ENCODE data around the gene WDR86. TPM values are rescaled to one million over a fixed set of nuclear protein-coding genes. Genes with fewer than 3 reads are reported as not detected.

The WDR86 gene
- total and polyA plus RNA-seq, 2 of the 8 experiments (the other 6 are each of a cell fraction or from before 2014, with no cell fraction given): 12.7 to 15.8 TPM

DNA sequence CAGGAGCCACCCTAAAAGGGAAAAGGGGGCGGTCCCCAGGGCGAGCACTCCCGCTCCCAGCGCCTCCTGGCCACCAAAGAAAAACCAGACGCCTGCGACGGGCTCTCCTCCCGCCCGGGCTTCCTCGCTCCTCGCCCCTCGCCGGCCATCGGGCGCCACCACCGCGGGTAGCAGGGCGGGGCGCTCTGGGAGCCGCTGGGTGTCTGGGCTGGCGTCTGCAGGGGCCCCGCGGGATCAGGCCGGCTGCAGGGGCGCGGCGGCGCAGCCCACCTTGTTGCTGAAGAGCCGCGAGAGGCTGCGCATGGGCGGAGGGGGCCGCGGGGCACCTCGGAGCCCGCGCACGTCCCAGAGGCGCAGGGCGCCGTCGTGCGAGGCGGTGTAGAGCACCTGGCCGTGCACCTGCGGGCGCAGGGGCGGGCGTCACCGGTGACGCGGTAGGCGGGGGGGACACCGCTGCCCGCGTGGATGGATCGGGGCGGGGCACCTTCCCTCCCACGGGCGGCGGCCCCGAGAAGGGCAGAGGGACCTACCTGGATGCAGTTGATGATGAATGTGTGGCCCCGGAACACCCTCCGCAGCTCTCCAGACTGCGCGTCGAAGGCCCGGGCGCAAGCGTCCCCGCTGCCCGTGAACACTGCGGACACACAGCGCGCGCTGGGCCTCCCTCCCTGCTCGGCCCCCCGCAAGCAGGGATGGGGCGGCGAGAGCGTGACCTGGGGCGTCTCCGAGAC lies 28.3 kb downstream of the WDR86 start (continued):
- TF ChIP-seq GABPA (IDR thresholded peaks at IDR 0.05; ENCODE audit: borderline replicate concordance, insufficient read depth, low read length) (0 out of 2 replicates have a peak, but pooled peaks have one; percentile 8), KDM4A (IDR thresholded peaks at IDR 0.05; ENCODE audit: low read depth, low read length, severe bottlenecking) (peak; percentile 84), RNF2 (IDR thresholded peaks at IDR 0.05; ENCODE audit: borderline replicate concordance, low read depth, low read length, missing control alignments, poor library complexity, severe bottlenecking) (peak; percentile 42), BACH1 (IDR thresholded peaks at IDR 0.05; ENCODE audit: low read length) (peak; percentile 5; the same call in 1 of the 2 replicates), POLR2AphosphoS5 (IDR thresholded peaks at IDR 0.05; ENCODE audit: low read depth, low read length) (0 out of 2 replicates have a peak, but pooled peaks have one; percentile 14)
- TF ChIP-seq, protein P1, sequence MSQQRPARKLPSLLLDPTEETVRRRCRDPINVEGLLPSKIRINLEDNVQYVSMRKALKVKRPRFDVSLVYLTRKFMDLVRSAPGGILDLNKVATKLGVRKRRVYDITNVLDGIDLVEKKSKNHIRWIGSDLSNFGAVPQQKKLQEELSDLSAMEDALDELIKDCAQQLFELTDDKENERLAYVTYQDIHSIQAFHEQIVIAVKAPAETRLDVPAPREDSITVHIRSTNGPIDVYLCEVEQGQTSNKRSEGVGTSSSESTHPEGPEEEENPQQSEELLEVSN (IDR thresholded peaks at IDR 0.05): peak; percentile 80
